ENCODE data around the gene CD99L2.

Gene CD99L2, protein sequence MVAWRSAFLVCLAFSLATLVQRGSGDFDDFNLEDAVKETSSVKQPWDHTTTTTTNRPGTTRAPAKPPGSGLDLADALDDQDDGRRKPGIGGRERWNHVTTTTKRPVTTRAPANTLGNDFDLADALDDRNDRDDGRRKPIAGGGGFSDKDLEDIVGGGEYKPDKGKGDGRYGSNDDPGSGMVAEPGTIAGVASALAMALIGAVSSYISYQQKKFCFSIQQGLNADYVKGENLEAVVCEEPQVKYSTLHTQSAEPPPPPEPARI

DNA sequence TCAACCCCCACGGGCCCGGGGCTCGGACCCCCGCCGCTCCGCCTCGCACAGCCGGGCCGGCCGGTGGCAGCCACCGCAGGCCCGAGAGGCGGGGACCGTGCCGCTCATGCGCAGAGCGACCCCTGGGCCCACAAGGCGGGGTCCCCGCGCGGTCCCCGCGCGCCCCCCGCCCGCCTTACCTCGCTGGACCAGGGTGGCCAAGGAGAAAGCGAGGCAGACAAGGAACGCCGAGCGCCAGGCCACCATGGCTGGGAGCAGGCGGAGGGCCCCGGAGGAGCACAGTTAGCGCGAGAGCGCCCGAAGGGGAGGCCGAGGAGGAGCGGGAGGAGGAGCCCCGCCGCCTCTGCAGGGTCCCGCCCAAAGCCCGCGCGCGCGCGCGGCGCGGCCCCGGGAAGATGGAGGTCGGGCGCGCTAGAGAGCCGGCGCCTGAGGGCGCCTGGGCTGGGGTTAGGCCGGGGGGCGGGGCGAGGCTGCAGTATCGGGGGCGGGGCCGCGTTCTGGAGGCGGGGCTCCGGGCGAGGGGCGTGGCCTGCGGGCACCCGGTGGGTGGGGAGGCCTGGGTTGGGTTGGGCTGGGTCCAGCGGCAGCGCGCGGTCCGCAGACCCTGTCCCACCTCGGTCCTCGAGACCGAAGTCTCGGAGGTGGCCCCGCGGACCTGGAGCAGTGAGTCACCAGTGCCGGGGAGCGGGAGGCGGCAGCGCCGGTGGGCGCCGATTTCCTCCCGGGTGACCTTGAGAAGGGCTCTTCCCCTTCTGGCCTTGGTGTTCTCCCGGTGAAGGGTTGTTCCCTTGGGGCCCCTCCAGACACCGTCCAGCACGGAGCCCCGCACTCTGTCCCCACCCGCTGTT lies at the start of gene CD99L2:
TSS of gene CD99L2 (minus strand) at position 326 of the 848 bp plus-strand sequence. CDS start at position 246, 80 bp downstream.
- DNase-seq: peak; percentile 85

DNA sequence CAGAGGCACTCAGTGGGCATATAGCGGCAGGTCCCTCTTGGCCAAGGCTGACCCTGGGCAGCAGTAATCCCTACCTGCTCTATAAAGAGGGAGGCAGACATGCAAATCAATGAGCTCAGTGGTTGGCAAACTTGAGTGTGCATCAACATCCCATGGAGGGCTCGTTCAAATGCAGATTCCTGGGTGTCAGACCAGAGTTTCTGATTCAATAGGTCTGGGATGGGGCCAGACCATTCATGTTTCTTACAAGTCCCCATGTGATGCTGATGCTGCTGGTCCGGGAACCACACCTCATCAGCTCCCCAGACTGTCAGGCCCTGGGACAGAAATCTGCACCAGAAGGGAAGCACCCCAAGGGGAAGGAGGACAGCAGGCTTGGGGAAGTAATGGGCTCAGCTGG lies 45.8 kb upstream of the CD99L2 start:
- no peak for DNase-seq

DNA sequence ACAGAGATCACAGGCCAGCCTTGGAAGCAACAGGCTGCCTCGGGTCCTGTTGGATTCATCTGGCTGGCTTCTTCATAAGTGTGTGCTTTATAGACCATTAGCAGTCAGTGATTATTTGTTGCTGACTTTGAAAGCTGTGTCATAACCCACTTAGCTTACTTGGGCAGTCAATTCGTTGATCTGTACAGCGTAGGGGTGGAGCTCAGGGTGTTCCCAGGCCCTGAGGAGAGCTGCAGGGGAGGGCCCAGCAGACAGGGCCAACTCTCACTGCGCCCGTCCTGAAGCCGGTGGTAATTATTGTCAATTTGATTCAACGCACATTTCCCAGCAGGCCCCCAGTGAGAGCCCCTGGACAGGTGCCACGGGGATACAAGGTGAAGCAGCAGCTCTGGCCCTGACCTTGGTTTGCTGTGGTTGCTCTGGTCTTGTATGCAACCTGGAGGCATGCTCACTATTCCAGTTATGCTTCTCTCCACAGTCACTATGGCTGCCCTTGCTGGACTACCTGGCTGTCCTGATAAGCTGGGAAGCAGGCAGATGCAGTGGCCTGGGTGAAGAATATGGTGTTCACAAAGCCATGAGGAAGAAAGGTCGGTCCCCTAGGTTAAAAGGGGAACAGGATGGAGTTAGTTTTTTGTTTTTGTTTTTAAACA lies 44.6 kb upstream of the CD99L2 start:
- no peak for DNase-seq

DNA sequence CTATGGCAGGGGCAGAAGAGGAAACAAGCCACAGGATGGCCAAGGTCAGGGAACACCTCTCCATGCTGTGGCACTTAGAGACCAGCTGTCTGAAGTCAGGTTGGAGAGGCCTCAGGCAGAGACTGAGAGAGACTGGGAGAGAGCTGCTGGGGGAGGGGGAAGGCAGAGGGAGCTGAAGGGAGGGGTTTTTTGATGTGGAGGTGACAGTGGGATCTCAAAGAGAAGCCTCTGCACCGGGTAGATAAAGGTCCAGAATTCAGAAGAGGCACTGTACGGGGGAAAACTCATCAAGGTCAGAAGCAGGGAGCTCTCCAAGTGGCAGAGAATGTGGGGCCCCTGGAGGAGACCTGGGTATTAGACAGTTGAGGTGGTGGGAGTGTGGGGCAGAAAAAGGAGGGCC lies 43.1 kb upstream of the CD99L2 start:
- DNase-seq: no peak

DNA sequence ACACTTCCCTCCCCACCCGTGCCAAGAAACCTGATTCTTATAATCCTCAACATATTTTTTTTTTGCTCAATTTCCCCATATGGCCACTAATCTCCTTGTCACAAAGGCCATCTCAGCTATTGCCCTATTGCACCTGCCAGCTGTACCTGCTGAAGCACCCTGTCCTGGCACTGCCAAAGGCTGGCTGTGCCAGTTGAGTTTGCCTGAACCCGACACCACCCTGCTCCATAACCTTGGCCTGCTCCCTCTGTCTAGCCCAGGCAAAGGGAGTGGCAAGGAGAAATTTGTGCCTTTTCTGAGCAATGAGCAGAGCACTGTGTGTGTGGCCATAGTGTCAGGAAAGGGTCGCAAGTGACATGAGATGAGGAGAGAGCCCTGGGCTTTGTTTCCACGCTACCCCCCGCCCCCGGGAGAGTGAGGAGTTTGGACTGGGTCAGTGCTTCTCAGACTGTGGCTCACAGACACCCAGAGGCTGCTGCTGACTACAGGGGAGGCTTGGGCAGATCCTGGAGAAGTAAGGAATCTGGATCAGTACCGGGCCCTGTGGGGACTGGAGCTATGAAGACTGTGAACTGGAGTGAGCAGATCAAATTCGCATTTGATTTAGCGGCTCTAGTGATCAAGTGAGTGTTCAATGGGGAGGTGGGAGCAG lies 42.5 kb upstream of the CD99L2 start:
- no peak for DNase-seq

DNA sequence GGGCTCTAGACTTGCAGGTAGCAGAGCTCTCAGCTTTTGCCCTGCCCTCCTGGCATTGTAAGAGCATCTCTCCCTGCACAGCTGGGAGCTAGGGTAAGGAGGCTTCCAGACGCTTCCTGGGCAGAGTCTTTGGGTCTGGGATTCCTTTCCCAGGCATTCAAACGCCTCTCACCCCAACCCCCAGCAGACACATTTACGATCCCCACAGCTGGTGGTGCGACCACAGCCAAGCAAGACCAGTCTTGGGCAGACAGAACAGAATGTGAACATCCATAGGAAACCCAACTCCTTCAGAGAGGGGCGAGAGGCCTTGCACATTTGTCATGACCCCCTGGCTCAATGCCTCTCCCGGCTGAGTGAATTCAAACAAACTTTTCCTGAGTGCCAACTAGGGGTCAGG lies 38.1 kb upstream of the CD99L2 start:
- no peak for DNase-seq

DNA sequence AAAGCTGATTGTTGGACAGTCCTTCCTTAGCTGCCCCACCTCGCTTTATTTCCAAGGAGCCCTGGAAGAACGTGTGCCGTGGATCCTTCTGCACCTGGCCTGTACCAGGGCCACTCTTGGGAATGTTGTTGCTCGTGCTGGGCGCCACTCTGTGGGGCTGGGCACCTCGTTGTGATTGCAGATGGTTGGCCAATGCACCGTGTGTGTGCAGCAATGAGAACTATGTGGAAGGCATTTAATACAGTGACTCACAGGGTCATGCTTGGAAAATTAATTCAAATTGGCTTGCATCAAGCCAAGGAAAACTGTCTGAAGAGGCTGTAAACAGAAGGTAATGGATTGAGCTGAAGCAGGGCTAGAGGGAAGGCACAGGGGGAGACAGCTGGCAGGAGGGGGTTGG lies 37.0 kb upstream of the CD99L2 start:
- no peak for DNase-seq

DNA sequence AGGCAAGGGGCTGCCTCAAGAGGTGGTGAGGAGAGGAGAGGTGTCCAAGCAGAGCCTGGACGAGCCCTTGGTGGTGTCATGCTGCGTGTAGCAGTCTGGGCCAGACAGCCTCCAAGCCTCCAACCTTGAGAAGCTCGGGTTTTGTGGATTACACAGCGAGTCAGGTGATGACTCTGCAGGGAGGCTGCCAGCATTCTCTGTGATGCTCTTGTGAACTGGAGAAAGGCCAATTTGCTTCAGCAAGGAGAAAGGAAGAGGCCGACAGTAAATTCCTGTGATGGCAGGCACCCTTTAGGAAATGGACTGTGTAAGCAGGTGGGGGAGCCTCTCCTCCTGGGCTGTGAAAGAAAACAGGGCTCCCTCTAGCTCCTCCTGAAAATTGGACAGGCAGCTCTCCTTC lies 36.0 kb upstream of the CD99L2 start:
- DNase-seq: no peak

DNA sequence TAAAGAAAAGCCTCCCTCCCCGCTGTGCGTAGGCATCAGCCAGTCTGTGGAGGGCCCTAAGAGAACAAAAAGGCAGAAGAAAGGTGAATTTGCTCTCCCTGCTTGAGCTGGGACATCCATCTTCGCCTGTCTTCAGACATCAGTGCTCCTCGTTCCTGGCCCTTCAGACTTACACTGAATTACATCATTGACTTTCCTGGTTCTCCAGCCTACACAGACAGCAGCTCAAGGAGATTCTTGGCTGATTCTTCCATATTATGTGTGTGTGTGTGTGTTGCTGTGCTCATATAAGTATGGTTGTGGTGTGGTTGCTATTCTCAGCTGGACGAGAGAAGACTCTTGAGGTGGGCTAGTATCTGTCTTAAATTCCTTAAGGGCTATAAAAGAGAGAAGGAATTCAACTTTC lies 35.5 kb upstream of the CD99L2 start:
- no peak for DNase-seq

DNA sequence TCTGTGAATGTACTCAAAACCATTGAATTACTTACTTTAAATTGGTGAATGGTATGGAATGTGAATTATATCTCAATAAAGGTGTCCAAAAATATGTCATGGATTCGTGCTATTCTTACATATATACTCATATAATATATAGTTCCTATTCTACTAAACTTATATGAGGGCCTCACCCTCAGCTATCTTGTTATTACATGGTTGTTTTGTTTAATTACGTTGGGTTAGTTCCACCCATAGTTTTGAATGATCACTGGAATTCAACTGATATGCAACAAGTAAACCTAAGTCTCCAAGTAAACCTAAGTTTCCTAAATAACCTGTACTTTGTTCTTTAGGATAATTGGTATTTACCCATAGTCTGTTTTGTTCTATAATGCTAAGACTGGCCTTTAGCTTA lies 30.6 kb upstream of the CD99L2 start:
- DNase-seq: no peak

DNA sequence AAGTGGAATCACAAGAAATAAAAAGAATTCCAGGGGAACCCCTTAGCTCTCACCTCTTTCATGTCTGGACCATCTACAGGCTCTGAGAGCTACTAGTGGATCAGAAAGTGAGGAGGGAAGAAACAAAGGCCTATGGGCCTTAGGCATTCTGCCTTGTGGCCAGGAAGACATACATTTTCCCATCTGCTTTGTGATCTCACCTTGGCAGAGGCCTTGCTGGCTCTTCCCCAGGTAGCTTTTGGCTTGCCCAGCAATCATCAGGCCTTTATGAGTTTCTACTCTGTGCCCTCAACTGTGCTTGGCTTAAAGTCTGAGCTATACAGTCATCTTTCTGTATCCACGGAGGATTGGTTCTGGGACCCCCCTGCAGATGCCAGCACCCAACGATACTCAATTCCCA lies 28.3 kb upstream of the CD99L2 start:
- DNase-seq: no peak

DNA sequence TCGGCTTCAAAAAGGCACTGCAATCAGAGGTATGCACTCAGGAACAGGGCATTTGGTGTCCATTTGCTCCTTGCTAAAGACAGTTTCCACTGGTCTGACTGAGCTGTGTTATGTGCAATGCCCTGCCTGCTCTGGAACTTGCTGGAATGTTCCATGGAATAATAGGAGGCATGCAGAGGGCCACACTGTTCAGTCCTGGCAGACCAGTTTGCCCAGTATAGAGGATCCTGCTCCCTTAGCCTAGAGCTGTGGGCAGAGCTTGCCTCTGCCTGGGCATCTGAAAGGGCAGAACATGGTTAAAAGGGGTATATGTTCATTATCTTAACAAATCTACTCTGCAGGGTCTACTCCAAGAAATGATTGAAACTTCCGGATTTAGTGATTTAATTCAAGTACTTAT lies 27.8 kb upstream of the CD99L2 start:
- DNase-seq: no peak

DNA sequence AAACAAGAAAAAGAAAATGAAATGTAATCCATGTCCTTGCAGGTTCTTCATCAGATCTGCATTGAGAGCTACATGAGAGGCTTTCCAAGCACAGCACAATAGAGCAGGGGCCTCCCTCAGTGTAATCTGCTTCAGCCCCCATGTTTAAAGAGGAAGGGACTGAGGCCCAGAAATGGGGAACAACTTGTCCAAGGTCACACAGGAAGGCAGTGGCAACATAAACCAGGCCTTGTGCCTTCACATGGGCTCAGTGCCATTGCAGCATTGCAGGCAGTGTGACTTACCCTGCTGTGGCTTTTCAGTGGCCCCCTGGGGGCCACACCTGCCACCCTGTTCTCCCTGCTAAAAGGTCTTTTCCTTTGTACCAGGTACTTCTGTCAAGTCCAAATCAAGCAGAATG lies 20.9 kb upstream of the CD99L2 start:
- DNase-seq: no peak

DNA sequence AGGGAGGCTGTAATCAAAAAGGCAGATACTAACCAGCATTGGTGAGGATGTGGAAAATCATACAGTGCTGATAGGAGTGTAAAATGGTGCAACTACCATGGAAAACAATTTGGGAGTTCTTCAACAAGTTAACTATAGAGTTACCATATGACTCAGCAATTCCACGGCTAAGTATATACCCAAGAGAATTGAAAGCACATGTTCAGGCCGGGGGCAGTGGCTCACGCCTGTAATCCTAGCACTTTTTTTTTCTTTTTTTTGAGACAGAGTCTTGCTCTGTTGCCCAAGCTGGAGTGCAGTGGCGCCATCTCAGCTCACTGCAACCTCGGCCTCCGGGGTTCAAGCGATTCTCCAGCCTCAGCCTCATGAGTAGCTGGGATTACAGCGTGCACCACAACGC lies 15.0 kb upstream of the CD99L2 start:
- no peak for DNase-seq

DNA sequence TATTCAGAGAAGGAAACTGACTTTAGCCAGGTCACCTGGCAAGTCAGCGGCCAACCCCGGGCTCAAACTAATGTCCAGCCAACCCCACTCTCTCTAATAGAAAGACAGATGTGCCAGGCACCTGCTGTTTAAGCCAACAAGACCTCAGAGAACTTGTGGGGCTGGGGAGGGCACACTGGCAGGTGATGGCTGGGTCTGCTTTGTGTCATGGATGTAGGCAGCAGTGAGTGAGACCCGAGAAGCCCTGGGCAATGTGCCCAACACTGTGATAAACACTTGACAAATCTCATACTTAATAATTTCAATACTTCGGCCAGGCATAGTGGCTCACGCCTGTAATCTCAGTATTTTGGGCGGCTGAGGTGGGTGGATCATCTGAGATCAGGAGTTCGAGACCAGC lies 9.0 kb upstream of the CD99L2 start:
- no peak for DNase-seq

DNA sequence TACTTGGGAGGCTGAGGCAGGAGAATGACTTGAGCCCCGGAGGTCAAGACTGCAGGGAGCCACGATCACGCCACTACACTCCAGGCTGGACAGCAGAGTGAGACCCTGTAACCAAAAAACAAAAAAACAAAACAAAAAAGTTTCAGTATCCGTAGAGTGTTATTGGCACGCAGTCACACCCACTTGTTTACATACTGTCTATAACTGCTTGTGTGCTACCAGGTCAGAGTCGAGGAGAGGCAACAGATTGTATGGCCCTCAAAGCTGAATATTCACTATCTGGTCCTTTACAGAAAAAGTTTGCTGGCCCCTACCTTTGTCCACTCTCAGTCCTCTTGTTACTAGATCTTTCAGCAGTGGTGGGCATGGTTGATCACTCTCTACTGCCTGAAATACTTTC lies 8.2 kb upstream of the CD99L2 start:
- DNase-seq: no peak

DNA sequence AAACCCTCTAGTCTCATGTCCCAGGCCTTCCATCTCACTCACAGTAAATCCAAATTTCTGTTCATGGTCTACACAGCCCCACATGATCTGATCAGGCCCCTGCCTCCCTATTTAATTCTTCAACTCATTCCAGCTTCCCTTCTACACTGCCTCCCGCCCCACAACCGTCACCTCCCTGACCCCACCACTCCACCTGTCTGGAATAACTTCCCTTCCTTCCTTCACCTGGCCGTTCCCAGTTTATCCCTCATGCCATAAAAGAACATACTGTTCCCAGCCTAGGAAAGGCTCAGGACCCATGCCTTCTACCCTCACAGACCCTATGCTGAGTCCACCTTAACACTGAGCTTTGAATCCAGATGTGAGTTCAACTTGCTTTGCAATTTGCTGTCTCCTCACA lies 6.8 kb upstream of the CD99L2 start:
- DNase-seq: no peak

DNA sequence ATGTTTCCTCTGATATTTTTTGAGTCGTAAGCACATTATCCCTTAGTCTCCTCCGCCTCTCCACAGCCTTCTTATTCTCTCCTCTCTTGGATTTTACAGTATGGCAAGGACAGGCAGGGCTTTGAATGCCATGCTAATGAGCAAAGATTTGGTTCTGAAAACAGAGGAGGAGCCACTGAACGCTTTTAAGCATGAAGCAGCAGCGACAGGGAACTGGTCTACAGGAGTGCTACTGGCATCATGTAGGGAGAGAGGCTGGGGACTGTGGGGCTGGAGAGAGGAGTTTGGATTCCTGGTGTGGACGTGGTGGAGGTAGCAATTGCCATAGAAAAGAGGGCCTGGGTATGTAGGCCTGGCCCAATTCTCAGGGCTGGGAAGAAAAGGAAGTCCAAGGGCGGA lies 4.6 kb upstream of the CD99L2 start:
- no peak for DNase-seq

DNA sequence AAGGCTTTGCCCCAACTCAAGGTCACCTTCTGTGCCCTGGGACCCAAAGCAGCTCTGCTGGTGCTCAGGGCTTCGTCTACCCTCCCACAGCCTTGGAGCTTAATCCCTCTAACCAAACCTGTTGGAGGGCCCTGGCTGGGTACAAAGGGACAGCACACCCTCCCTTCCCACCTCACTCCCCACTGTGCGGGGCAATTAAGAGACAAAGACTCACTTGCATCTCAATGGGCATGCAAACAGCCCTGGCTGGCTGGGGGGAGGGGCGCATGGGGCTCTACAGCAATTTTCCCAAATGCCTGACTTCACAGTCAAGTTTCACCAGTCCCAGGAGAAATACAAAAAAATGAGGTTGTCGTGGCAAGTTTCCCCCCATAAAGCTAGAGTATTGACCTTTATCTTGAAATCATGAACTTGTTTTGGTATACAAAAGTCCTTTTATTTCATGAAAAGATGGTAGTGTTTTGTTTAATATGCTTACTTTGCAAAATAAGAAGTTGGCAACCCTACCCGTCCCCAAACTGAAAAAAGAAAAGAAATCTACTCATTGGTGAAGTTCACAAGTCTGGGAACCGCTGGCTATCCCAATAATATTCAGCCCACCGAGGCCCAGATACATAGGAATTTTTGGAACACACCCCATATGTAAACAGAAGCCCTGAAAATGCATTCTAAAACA lies 4.1 kb upstream of the CD99L2 start:
- DNase-seq: no peak

DNA sequence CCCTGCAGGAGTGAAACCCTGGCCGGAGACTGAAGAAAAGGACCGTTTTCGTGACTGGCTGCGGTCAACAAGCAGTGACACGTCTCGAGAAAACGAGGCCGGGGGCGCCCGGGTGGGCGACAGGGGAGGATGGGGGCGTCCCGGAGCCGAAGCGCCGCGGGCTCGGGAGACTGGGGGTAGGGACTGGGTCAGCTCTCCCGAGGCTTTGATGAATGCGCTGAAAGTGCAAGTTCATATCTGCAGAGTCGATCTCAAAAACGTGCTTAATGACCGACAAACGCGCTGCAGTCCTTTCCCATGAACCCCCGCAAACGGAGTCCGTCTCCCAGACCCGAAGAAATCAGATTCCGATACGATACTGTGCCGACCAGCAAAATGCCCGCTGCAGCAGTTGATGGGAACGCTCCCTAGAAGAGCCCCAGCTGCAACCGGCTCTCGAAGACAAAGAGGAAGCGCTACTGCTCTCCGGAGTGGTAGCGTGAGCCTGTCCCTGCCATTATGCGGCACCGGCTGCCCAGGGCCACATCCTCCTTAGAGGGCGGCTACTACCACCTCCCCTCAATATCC lies 806 bp upstream of the CD99L2 start:
- peak; percentile 20 for DNase-seq

DNA sequence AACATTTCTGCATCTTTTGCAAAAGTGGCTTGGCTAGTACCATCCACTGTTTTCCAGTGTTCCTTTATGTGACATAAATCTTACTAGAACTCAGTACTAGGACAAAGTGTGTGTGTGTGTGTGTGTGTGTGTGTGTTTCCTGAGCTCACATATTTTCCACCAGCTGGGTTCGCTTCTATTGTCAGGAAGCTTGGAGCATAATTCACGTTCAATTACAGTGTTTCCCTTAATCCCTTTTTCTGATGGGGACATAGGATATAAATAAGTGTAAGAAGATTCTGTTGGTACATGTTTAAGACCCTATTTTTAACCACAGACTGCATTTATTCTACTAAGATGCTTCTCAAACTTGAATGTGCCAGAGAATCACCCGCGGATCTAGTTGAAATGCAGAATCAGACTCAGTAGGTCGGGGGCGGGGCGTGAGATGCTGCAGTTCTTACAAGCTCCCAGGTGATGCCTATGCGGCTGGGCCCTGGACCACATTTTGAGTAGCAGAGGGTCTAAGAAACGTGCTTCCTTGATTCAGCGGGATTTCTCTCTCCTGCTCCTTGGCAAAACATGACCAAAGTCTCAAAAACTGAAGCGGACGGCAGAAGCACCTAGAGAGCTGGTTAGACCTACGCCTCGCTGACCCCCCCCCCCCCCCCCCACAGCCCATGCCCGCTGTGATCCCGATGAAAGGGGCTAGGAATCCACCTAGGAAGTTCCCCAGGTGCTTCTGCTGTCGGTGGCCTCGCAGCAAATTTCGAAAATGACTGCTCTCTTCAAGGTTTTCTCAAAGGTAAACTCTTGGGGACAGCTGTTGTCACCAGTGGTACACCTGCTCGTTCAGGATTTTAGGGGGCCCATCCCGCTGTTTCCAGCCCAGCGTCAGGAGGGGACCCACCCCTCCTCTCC lies 797 bp downstream of the CD99L2 start:
- DNase-seq: peak; percentile 15

DNA sequence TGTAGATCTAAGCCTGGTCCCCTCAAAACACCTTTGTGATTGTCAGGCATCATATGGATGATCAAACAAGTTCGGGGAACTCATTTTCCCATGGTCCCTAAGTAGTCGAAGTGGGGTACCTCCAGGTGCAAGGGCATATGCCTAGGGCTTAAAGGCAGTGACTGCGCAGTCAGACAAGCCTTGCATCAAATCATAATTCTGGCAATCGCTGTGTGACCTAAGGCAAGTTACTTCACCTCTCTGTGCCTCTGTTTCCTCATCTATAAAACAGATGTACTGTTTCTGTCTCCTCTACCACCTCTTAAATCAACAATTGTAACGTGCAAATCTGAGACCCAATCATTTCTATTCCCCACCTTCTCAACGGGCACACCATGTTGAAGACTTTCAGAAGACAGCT lies 1.8 kb downstream of the CD99L2 start:
- no peak for DNase-seq

Measured in CD4-positive, alpha-beta T cell treated with Interleukin-4 for 4 hours (primary cell).